HUES64 (cell line): Measurements from ENCODE around the gene ELOVL2.

Experiments
- H3K27ac ChIP-seq: 2 replicates; pipeline ENCODE4 v1.7.0; 2013; ENCODE audit warnings: low read depth, low read length, inconsistent platforms
- H3K27me3 ChIP-seq: 2 replicates; pipeline ENCODE4 v1.6.1; 2013; ENCODE audit warnings: mild to moderate bottlenecking, low read length; ENCODE audit not compliant: insufficient read depth
- H3K36me3 ChIP-seq: 2 replicates; pipeline ENCODE4 v1.6.1; 2013; ENCODE audit warnings: mild to moderate bottlenecking, low read length; ENCODE audit not compliant: insufficient read depth
- H3K4me1 ChIP-seq: 2 replicates; pipeline ENCODE4 v1.6.1; 2013; ENCODE audit warnings: mild to moderate bottlenecking, low read length, moderate library complexity; ENCODE audit not compliant: insufficient read depth
- H3K4me3 ChIP-seq: 2 replicates; pipeline ENCODE4 v1.5.1; 2013; ENCODE audit warnings: mild to moderate bottlenecking, low read length, moderate library complexity
- H3K9ac ChIP-seq: 2 replicates; pipeline ENCODE4 v1.6.1; 2013; ENCODE audit warnings: mild to moderate bottlenecking, low read depth, low read length
- H3K9me3 ChIP-seq: 2 replicates; pipeline ENCODE4 v1.6.1; 2013; ENCODE audit warnings: low read depth, low read length; ENCODE audit not compliant: insufficient read depth
- WGBS: fragments of 150-250, 120-280 bp; methylation state at CpG from one replicate; pipeline ENCODE4 v1.1.7; 2013; ENCODE audit warnings: missing lambda C conversion rate; 5-methylcytosine and 5-hydroxymethylcytosine counted together

ELOVL2 gene

GRCh38 chr6:11036351-11036740 is 7.8 kb downstream of the ELOVL2 start:
- no peak overlapping the region for H3K27ac ChIP-seq
- no peaks in the 10 kb centered on the region; the same call in 1 of the 2 replicates for H3K4me1 ChIP-seq
- H3K9me3 ChIP-seq = no peaks in the 10 kb centered on the region
- WGBS = 80% methylated on average over 4 of the region's 4 CpGs
- no peak overlapping the region for H3K4me3 ChIP-seq
- H3K9ac ChIP-seq = no peak overlapping the region
- H3K27me3 ChIP-seq = peaks cover 19% of the 10 kb centered on the region
- H3K36me3 ChIP-seq = no peaks in the 10 kb centered on the region

GRCh38 chr6:11035616-11036350 is 8.3 kb downstream of the ELOVL2 start:
- 94% methylated on average over 7 of the region's 7 CpGs for WGBS

GRCh38 chr6:11033825-11034224 is 10.3 kb downstream of the ELOVL2 start:
- no peaks in the 10 kb centered on the region for H3K9me3 ChIP-seq
- H3K27ac ChIP-seq = no peak overlapping the region
- no peak overlapping the region for H3K9ac ChIP-seq
- H3K36me3 ChIP-seq = no peaks in the 10 kb centered on the region
- H3K4me3 ChIP-seq = no peak overlapping the region
- no peaks in the 10 kb centered on the region for H3K27me3 ChIP-seq
- no peaks in the 10 kb centered on the region; the same call in 1 of the 2 replicates for H3K4me1 ChIP-seq

More at GRCh38 chr6:11035616-11036350, 8.3 kb downstream of the ELOVL2 start:
- H3K27me3 ChIP-seq = peaks cover 13% of the 10 kb centered on the region
- H3K9ac ChIP-seq = no peak overlapping the region
- no peak overlapping the region for H3K4me3 ChIP-seq
- H3K36me3 ChIP-seq = no peaks in the 10 kb centered on the region
- H3K4me1 ChIP-seq = no peaks in the 10 kb centered on the region; the same call in 1 of the 2 replicates
- H3K27ac ChIP-seq = no peak overlapping the region
- H3K9me3 ChIP-seq = no peaks in the 10 kb centered on the region

GRCh38 chr6:11030904-11031303 is 13.2 kb downstream of the ELOVL2 start:
- Histone ChIP-seq H3K27ac (no peak overlapping the region), H3K27me3 (no peaks in the 10 kb centered on the region), H3K36me3 (no peaks in the 10 kb centered on the region), H3K4me3 (no peak overlapping the region), H3K9me3 (no peaks in the 10 kb centered on the region), H3K4me1 (peaks cover 20% of the 10 kb centered on the region), H3K9ac (no peak overlapping the region)
- 100% methylated on average over 3 of the region's 4 CpGs for WGBS

- H3K9ac ChIP-seq = no peak overlapping the region
- no peaks in the 10 kb centered on the region for H3K27me3 ChIP-seq
- peaks cover 36% of the 10 kb centered on the region for H3K4me1 ChIP-seq
- H3K4me3 ChIP-seq = no peak overlapping the region
- H3K27ac ChIP-seq = no peak overlapping the region
- no peaks in the 10 kb centered on the region for H3K36me3 ChIP-seq
- 92% methylated on average over 11 of the region's 11 CpGs for WGBS
- no peaks in the 10 kb centered on the region for H3K9me3 ChIP-seq
These were observed 15.1 kb downstream of the ELOVL2 start for GRCh38 chr6:11028959-11029358.

GRCh38 chr6:11027565-11028110 is 16.5 kb downstream of the ELOVL2 start:
- Histone ChIP-seq H3K4me3 (no peak overlapping the region), H3K27me3 (no peaks in the 10 kb centered on the region), H3K36me3 (no peaks in the 10 kb centered on the region), H3K9me3 (no peaks in the 10 kb centered on the region), H3K4me1 (peaks cover 41% of the 10 kb centered on the region), H3K9ac (no peak overlapping the region), H3K27ac (no peak overlapping the region)
- 71% methylated on average over 4 of the region's 4 CpGs for WGBS

GRCh38 chr6:11025921-11026635 is 18.0 kb downstream of the ELOVL2 start:
- Histone ChIP-seq H3K27ac (peak overlapping the region; percentile 27; the same call in 1 of the 2 replicates), H3K9me3 (no peaks in the 10 kb centered on the region), H3K4me3 (peak overlapping the region; percentile 39), H3K4me1 (peaks cover 53% of the 10 kb centered on the region), H3K9ac (peak overlapping the region; percentile 52), H3K27me3 (no peaks in the 10 kb centered on the region), H3K36me3 (no peaks in the 10 kb centered on the region)
- 13% methylated on average over 10 of the region's 10 CpGs for WGBS

GRCh38 chr6:11025130-11025529 is 19.0 kb downstream of the ELOVL2 start:
- H3K36me3 ChIP-seq = no peaks in the 10 kb centered on the region
- no peak overlapping the region for H3K9ac ChIP-seq
- no peaks in the 10 kb centered on the region for H3K27me3 ChIP-seq
- peaks cover 58% of the 10 kb centered on the region for H3K4me1 ChIP-seq
- H3K9me3 ChIP-seq = no peaks in the 10 kb centered on the region
- no peak overlapping the region for H3K27ac ChIP-seq
- no peak overlapping the region for H3K4me3 ChIP-seq
- WGBS = 94% methylated on average over 3 of the region's 3 CpGs

GRCh38 chr6:11023032-11023431 is 21.1 kb downstream of the ELOVL2 start:
- no peaks in the 10 kb centered on the region for H3K9me3 ChIP-seq
- H3K27ac ChIP-seq = no peak overlapping the region
- H3K9ac ChIP-seq = no peak overlapping the region
- H3K36me3 ChIP-seq = no peaks in the 10 kb centered on the region
- H3K4me1 ChIP-seq = peaks cover 61% of the 10 kb centered on the region
- no peaks in the 10 kb centered on the region for H3K27me3 ChIP-seq
- H3K4me3 ChIP-seq = no peak overlapping the region

GRCh38 chr6:11021714-11022113 is 22.4 kb downstream of the ELOVL2 start:
- Histone ChIP-seq H3K36me3 (no peaks in the 10 kb centered on the region), H3K4me1 (peaks cover 49% of the 10 kb centered on the region), H3K4me3 (no peak overlapping the region), H3K9ac (no peak overlapping the region), H3K27me3 (no peaks in the 10 kb centered on the region), H3K9me3 (no peaks in the 10 kb centered on the region), H3K27ac (no peak overlapping the region)
- 70% methylated on average over 7 of the region's 7 CpGs for WGBS

GRCh38 chr6:11021003-11021402 is 23.1 kb downstream of the ELOVL2 start:
- Histone ChIP-seq H3K4me3 (no peak overlapping the region), H3K36me3 (no peaks in the 10 kb centered on the region), H3K9me3 (no peaks in the 10 kb centered on the region), H3K27me3 (no peaks in the 10 kb centered on the region), H3K9ac (no peak overlapping the region), H3K27ac (no peak overlapping the region), H3K4me1 (peaks cover 42% of the 10 kb centered on the region)
- 85% methylated on average over 2 of the region's 2 CpGs for WGBS
